Hematopoietic multipotent progenitor cell treated with erythropoietin and hydrocortisone succinate and interleukin-3 and kit ligand, for 4 days (in vitro differentiated cells): ENCODE data around the gene CTDP1.
"Not testable (repeated sequence)": the region's sequence is repeated elsewhere in the genome, so short reads cannot be mapped to it uniquely, and the experiment has no call there.

Experiments used
- DNase-seq: peaks from one replicate; pipeline ENCODE4 v3.0.0-alpha.2; 2015

CTDP1 gene

DNA sequence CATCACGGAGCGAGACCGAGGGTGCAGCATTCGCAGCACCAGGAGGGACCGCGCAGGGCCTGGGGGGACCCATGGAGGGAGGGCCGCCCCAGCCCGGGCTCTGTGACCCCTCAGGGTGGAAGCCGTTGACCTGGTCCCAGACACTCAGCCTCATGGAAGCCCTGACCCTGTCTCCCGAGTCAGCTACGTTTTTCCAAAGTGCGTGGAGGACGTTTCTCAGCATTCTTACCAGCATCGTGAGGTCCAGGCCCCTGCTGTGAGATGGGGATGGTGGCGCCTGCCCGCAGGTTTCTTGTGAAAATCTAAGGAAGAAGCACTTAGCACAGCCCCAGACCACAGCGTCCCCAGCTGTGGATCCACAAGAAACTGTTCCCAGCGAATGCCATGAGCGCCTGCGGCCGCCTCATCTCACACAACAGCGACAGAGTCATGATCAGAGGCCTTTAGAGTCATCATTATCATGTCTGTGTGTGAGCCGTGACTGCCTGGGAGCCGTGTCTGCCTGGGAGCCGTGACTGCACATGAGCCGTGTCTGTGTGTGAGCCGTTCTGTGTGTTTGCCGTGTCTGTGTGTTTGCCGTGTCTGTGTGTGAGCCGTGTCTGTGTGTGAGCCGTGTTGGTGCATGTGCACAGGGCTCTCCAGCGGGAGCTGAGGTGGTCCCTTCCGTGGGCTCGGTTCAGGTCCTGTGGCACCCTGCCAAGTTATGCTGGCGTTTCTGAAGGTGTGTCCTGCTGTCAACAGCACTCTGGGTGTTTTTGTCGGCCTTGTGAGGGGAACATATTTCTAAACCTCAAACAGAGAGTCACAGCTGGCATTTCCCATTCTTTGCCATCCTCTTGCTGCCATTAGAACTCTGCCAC, 68.9 kb downstream of the CTDP1 start:
- DNase-seq, result no peak

- DNase-seq, result no peak
Measured at GRCh38 chr18:79749251-79750191, 69.9 kb downstream of the CTDP1 start.

GRCh38 chr18:79750980-79751571, 71.5 kb downstream of the CTDP1 start:
- peak; percentile 10 for DNase-seq

GRCh38 chr18:79751918-79752578, 72.4 kb downstream of the CTDP1 start:
- not testable (repeated sequence) for DNase-seq

DNA sequence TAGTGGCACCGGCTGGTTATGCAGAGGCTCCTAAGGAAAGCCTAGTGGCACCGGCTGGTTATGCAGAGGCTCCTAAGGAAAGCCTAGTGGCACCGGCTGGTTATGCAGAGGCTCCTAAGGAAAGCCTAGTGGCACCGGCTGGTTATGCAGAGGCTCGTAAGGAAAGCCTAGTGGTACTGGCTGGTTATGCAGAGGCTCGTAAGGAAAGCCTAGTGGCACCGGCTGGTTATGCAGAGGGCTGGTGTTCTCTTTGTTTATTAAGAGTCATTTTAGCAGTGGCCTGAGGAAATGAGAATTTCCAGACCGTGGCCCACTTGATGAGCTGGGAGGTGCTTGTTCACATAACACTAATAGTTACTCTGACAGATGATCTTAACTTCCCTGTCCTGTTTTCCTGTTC, 73.3 kb downstream of the CTDP1 start:
- peak; percentile 10 for DNase-seq

DNA sequence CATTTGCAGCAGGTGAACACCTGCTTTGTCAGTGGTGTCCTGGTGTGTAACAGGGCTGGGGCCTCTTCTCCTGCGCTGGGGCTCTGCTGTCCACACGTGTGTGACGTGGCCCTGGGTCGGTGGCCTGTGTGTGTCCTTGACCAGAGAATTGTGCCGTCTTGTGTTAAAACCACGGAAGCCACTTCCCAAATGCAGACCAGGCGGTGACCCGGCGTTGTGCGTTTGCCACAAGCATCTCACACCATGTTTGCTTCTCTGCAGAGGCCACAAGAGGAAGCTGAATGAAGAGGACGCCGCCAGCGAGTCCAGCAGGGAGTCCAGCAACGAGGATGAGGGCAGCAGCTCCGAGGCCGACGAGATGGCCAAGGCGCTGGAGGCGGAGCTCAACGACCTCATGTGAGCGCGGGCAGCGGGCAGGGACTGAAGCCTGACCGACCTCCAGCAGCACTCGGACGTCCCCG, 73.8 kb downstream of the CTDP1 start:
- no peak for DNase-seq

DNA sequence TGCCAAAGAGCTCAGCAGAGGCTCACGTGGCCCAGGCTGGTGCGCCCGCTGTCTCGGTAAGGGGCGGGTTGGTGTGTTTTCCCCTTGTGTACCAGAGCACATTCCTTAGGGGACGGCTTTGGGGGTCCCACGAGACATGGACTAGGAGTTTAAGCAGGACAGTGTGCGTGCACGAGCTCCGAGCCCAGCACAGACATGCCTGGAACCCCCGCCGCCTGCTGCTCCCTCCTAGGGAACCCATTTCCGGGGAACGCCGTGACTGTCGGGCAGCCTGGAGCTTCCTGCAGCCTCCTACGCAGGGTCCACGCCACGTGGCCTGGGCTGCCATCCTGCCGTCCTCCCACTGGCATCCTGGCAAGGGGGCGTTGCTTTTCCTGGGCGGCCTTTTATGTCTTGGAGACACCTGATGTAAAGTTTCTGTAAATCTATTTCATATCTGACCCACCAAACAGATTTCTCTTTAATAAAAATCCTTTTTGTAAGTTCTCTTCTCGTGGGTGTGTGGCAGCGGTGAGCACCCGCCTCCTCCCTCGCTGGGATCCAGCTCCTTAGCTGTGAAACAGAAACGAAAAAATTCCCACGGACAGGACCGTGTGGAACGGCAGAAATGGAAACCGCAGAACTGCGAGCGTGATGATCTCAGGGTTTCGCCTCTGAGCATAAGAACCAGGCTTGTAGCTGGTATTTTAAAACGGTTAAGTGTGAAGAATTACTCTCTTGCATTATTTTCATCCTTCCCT, 74.6 kb downstream of the CTDP1 start:
- DNase-seq, result no peak

DNA sequence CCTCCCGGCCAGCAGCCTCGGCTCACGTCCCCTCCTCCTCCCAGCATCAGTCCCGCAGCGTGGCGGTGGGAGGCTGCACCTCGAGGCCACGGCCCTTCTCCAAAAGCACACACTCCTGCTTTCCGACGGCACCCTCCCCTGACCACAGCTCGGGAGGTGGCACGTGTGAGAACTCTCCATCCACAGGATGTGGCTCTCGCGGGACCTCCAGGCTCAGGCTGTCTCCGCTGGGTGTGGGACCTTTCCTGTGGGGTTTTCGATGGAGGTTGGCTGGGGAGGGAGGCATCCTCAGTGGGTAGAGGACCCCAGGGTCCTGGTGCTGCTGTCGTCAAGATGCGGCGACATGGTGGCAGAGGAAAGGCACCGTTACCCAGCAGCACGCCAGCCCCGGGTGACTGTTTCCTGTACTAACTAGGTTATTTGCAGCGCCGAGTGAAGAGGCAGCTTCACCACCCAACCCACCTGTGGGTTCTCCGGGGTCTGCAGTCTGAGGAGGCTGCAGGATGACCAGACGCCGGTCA, 75.3 kb downstream of the CTDP1 start:
- no peak for DNase-seq

DNA sequence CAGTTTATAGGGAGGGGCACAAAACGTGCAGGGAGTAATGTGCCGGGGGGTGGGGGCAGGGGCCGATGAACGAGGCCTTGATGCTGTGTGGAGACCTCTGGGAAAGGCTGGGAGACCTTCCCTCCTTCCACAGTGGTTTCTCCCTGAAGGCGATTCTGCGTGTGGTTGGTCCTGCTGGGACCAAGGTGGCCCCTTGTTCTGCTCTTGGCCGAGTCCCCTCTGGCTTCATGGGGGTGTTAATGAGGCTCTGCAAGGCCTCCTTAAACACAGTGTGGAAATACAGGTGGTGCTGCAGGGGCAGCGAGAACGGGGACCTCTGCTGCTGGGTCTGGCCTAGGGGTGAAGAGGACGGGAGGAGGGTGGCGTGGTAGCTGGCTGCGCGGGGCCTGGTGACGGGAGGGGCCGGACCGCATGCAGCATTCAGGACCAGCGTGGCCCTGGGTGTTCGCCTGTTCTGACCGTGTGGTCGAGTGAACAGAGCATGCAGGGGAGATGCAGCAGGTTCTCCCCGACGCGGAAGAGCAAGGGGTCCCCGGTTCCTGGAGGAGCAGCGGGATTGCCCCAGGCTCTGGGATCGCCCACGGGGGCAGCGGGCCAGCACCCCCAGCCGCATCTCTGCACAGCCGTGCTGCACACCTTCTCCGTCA, 76.0 kb downstream of the CTDP1 start:
- DNase-seq, result no peak

DNA sequence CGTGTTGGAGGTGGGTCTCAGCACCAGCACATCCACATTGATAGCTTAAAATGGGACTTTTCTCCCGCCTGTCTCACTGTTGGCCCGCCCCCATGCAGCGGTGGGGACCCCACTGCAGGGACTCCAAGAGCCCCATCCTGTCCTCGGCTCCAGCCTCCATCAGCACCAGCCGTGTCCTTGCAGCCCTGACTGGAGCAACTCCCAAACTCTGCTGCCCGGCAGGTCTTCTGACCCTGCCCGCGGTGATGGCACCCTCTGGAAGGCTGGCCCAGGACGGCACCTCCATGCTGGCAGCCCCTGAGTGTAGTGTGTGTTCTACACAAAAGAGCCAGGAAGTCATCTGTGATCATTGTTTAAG, 76.5 kb downstream of the CTDP1 start:
- DNase-seq, result no peak

DNA sequence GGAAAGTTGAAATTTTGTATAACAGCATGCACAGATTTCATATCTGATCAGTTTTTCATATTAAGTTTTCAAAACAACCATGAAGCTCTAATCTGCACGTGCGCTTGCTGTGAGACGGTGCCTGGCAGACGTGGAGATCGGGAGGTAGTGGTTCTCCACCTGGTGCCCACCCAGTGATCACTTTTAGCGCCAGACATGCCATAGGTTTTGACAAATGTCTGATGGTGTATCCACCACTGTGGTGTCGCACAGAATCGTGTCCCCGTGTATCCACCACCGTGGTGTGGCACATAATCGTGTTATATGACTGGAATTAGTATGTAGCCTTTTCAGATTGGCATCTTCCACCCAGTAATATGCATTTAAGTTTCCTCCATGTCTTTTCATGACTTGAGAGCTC, 77.2 kb downstream of the CTDP1 start:
- DNase-seq, result no peak

GRCh38 chr18:79760348-79760747, 80.7 kb downstream of the CTDP1 start:
- DNase-seq, result no peak

DNA sequence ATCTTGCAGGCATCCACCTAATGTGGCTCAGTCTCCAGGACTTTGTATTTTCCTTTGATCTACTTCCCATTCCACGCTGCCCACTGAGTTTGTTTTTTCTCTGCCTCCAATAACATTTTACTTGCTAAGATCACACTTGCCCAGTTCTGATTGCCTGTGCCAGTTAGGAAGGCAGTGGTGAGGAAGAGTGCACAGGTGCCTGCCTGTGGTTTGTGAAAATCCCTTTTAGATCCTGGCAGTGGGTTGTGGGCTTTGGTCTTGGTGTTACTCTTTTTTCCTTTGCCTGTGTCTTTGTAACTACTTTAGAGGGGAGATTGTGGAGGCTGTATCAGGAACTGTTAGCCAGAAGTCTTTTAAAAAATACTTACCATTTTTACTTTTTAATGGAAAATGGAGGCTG, 81.3 kb downstream of the CTDP1 start:
- no peak for DNase-seq

DNA sequence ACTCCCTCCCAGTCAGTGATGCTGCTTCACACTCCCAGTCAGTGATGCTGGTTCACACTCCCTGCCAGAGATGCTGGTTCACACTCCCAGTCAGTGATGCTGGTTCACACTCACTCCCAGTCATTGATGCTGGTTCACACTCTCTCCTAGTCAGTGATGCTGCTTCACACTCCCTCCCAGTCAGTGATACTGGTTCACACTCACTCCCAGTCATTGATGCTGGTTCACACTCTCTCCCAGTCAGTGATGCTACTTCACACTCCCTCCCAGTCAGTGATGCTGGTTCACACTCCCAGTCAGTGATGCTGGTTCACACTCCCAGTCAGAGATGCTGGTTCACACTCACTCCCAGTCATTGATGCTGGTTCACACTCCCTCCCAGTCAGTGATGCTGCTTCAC, 83.8 kb downstream of the CTDP1 start:
- DNase-seq, result no peak

DNA sequence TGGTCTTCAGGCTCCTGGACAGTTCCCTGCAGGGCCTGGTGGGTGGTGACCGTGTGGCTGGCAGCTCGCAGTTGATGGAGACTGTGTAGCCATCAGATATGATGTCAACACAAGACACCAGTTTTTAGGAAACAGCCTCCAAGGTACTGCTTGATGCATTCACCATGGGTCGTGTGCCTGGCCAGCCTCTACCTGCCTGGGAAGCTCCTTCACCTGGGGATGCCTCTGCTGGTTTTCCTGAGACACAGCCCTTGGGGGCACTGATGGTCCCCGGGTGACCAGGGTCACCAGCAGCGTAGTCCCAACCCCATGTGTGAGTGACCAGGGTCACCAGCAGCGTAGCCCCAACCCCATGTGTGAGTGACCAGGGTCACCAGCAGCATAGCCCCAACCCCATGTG, 84.5 kb downstream of the CTDP1 start:
- no peak for DNase-seq

- no peak for DNase-seq
Measured at GRCh38 chr18:79765491-79766245, 86.1 kb downstream of the CTDP1 start.

DNA sequence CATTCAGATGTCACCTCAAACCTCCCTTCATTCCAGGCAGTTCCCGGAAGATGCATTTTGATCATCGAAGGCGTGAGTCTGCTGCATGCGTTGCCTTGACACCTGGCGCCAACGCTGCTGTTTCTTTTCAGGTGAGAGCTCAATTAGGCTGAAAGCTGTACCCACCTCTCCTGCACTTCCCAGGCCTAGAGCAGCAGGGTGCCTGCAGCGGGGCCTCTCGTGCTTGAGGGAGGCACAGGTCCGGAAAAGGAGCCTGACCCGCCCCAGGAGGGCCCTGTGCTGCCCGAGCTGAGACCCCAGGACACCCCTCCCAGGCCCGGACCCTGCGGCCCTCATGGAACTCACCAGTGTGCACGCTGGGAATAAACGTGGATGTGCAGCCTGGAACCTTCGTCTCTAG, 86.7 kb downstream of the CTDP1 start:
- DNase-seq, result no peak

DNA sequence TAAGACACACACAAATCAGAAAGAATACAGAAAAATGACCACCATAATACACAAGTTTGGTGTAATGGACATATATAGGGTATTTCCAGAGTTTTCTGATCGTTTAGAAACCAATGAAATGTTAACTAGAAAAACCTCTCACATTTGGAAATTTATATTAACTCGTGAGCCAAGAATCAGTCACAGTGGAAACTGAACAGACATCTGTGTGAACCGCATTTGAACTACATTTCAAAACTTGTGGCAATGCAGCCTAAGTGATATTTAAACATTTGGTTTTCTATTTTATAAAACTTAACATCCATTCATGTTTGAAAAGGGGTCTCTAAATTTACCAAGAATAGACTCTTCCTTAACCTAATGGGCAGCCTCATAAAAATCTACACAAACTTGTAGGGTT, 89.1 kb downstream of the CTDP1 start:
- no peak for DNase-seq

DNA sequence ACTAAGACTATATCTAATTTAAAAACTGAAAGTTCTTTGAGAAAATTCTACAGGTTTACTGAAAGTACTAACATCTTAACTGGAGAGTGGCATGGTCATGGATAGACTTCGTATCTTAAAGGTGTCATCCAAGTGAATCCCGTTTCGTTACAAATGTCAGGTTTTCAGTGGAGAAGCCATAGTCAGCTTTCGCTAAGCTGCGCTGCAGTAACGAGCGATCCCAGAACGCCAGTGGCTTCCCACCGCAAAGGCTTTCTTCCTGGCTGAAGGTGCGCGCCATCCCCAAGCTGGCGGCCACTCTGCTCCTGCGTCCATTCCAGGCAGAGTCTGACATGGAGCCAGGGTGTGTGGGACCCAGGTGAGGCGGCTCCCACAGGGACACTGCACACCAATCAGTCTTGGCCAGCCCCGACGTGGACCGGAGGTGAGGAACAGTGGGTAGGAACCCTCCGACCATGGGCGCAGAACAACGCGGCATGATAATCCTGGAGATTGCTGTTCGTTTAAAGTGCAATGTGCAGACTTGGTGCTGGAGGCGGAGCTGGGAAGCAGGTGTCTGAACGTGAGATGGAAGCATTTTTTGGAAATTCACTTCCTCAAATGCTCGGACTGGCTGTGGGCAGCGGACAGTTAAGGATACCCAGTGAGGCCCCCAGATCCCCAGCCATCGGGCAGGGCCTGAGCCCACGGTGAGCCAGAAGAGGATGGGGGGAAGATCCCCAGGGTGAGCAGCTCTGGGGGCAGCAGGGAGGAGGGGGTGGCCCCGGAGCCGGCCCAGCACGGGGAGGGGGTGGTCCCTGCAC, 90.3 kb downstream of the CTDP1 start:
- no peak for DNase-seq

- no peak for DNase-seq
Measured at GRCh38 chr18:79770501-79770815, 90.9 kb downstream of the CTDP1 start.
